NCI-H146 treated with DMSO at 0.1 percent for 48 hours (cell line): ENCODE data around the gene G6PC3.
"Not testable (repeated sequence)": the region's sequence is repeated elsewhere in the genome, so short reads cannot be mapped to it uniquely, and the experiment has no call there.

Experiments
- DNase-seq: peaks from one replicate; lab custom pipeline; 2025; ENCODE audit not compliant: unreplicated experiment; lab: John Stamatoyannopoulos, UW

The G6PC3 gene

GRCh38 chr17:44105941-44106340 is 35.4 kb downstream of the G6PC3 start:
- no peak for DNase-seq

GRCh38 chr17:44106801-44107200 is 36.3 kb downstream of the G6PC3 start:
- DNase-seq, result no peak

- no peak for DNase-seq
Measured at GRCh38 chr17:44108440-44109311, 38.1 kb downstream of the G6PC3 start.

- DNase-seq, result no peak
Measured at GRCh38 chr17:44109312-44109630, 38.7 kb downstream of the G6PC3 start.

- no peak for DNase-seq
Measured at GRCh38 chr17:44110011-44110686, 39.6 kb downstream of the G6PC3 start.

- DNase-seq, result peak; percentile 85
Measured at GRCh38 chr17:44110823-44111633, 40.5 kb downstream of the G6PC3 start.

- no peak for DNase-seq
Measured at GRCh38 chr17:44111777-44112176, 41.2 kb downstream of the G6PC3 start.

- DNase-seq, result no peak
Measured at GRCh38 chr17:44112284-44113280, 42.0 kb downstream of the G6PC3 start.

- no peak for DNase-seq
Measured at GRCh38 chr17:44113382-44113781, 42.8 kb downstream of the G6PC3 start.

GRCh38 chr17:44113868-44114840 is 43.6 kb downstream of the G6PC3 start:
- no peak for DNase-seq

- DNase-seq, result no peak
Measured at GRCh38 chr17:44115585-44116415, 45.3 kb downstream of the G6PC3 start.

- no peak for DNase-seq
Measured at GRCh38 chr17:44117351-44117750, 46.8 kb downstream of the G6PC3 start.

GRCh38 chr17:44118427-44119050 is 48.0 kb downstream of the G6PC3 start:
- no peak for DNase-seq

GRCh38 chr17:44119062-44119461 is 48.5 kb downstream of the G6PC3 start:
- no peak for DNase-seq

GRCh38 chr17:44119798-44120197 is 49.3 kb downstream of the G6PC3 start:
- DNase-seq, result no peak

- not testable (repeated sequence) for DNase-seq
Measured at GRCh38 chr17:44120281-44120680, 49.7 kb downstream of the G6PC3 start.

GRCh38 chr17:44120851-44121605 is 50.5 kb downstream of the G6PC3 start:
- no peak for DNase-seq
